ENCODE data around the gene UBALD1.

Gene UBALD1

DNA sequence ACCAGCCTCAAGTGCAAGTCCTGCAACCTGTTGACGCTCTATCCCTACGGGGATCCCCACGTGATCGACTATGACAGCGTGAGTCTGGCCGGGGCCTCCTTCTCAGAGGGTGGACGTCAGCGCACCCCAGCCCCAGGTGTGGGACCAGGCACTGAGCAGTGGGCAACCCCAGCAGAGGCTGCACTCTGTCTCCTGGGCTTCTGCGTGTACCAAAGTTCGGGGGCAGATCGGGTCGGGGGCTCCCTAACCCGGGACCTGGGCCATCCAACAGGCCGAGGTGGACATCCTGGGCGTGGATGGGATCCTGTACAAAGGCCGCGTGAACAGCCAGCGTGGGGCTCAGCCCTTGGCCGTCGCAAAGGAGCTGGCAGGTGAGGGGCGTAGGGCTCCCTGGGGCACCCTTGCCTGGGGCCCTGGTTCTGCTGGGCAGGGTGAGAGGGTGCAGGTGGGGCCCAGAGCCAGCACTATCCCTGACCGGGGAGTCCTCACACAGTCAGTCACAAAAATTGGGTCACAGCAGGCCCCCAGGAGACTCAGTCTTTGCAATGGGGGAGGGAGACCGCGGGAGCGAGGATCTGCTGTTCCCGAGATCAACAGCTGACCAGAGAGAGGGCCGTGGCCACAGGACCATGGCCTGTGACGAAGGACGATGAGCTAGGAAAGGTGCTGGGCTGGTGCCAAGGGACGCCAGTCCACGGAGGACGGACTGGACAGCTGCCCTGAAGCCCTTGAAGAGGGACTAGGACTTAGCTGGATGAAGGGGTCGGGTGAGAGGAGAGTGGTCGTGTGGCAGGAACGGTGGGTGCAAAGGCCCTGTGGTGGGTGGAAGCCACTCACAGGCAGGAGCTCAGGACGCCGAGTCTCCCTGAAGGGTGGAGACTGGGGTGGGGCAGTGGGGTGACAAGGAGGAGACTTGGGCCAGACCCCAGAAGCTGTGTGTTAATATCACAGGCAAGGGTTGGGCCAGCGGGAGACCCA lies 20.0 kb downstream of the UBALD1 start:
- Histone ChIP-seq H3K4me3 (ENCODE audit: low read length) (no peak overlapping the region), H4K20me1 (ENCODE audit: control insufficient read depth, insufficient read depth, low read depth, low read length) (no peaks in the 10 kb centered on the region), H3K9me3 (ENCODE audit: control insufficient read depth, insufficient read depth, low read length) (no peaks in the 10 kb centered on the region), H3K9me2 (replicated peaks; ENCODE audit: control insufficient read depth, low read length) (no peaks in the 10 kb centered on the region), H3K27me3 (ENCODE audit: control insufficient read depth, low read length) (peaks cover 2% of the 10 kb centered on the region; the same call in 1 of the 2 replicates), H3K4me2 (ENCODE audit: low read length) (no peak overlapping the region), H3F3A (ENCODE audit: control insufficient read depth, insufficient read depth) (no peaks in the 10 kb centered on the region), H3K4me1 (ENCODE audit: control insufficient read depth, low read length) (no peaks in the 10 kb centered on the region), H3K79me2 (ENCODE audit: control insufficient read depth, low read length) (no peaks in the 10 kb centered on the region), H3K27ac (ENCODE audit: low read depth, low read length) (no peak overlapping the region), H3K36me3 (ENCODE audit: control insufficient read depth, low read length) (no peaks in the 10 kb centered on the region)
- TF ChIP-seq, protein P1, sequence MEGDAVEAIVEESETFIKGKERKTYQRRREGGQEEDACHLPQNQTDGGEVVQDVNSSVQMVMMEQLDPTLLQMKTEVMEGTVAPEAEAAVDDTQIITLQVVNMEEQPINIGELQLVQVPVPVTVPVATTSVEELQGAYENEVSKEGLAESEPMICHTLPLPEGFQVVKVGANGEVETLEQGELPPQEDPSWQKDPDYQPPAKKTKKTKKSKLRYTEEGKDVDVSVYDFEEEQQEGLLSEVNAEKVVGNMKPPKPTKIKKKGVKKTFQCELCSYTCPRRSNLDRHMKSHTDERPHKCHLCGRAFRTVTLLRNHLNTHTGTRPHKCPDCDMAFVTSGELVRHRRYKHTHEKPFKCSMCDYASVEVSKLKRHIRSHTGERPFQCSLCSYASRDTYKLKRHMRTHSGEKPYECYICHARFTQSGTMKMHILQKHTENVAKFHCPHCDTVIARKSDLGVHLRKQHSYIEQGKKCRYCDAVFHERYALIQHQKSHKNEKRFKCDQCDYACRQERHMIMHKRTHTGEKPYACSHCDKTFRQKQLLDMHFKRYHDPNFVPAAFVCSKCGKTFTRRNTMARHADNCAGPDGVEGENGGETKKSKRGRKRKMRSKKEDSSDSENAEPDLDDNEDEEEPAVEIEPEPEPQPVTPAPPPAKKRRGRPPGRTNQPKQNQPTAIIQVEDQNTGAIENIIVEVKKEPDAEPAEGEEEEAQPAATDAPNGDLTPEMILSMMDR (IDR thresholded peaks at IDR 0.05; ENCODE audit: low read depth, low read length, poor library complexity, severe bottlenecking), result no peak
- no peak for TF ChIP-seq EZH2phosphoT487 (IDR thresholded peaks at IDR 0.05; ENCODE audit: borderline replicate concordance, low read length)

DNA sequence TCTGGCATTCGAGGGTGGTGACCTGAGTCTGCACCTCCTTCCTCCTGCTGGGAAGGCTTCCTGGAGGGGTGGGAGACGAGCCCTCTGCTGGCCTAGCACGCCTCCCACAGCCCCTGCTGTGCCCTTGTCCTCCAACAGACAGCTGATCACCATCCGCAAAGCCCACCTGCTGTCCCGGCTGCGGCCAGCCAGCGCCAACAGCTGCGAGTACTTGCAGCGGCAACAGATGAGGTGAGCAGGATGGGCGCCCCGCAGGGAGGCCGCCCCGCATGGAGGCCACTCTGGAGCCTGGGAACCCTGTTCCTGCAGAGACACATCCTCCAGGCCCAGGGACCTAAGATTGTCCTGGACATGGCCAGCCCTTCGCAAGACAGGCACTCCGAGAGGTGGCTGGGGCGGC lies 21.6 kb downstream of the UBALD1 start:
- Histone ChIP-seq H3K27me3 (ENCODE audit: control insufficient read depth, low read length) (0 out of 2 replicates have a peak, but pooled peaks cover 5% of the 10 kb centered on the region), H3K4me2 (ENCODE audit: low read length) (no peak overlapping the region), H3K9me3 (ENCODE audit: control insufficient read depth, insufficient read depth, low read length) (no peaks in the 10 kb centered on the region), H3F3A (ENCODE audit: control insufficient read depth, insufficient read depth) (no peaks in the 10 kb centered on the region), H3K27ac (ENCODE audit: low read depth, low read length) (no peak overlapping the region), H3K79me2 (ENCODE audit: control insufficient read depth, low read length) (no peaks in the 10 kb centered on the region), H3K4me3 (ENCODE audit: low read length) (no peak overlapping the region), H4K20me1 (ENCODE audit: control insufficient read depth, insufficient read depth, low read depth, low read length) (no peaks in the 10 kb centered on the region), H3K9me2 (replicated peaks; ENCODE audit: control insufficient read depth, low read length) (no peaks in the 10 kb centered on the region), H3K4me1 (ENCODE audit: control insufficient read depth, low read length) (no peaks in the 10 kb centered on the region), H3K36me3 (ENCODE audit: control insufficient read depth, low read length) (no peaks in the 10 kb centered on the region)
- TF ChIP-seq EZH2phosphoT487 (IDR thresholded peaks at IDR 0.05; ENCODE audit: borderline replicate concordance, low read length), result no peak
- TF ChIP-seq, protein P1 (IDR thresholded peaks at IDR 0.05; ENCODE audit: low read depth, low read length, poor library complexity, severe bottlenecking), result no peak

DNA sequence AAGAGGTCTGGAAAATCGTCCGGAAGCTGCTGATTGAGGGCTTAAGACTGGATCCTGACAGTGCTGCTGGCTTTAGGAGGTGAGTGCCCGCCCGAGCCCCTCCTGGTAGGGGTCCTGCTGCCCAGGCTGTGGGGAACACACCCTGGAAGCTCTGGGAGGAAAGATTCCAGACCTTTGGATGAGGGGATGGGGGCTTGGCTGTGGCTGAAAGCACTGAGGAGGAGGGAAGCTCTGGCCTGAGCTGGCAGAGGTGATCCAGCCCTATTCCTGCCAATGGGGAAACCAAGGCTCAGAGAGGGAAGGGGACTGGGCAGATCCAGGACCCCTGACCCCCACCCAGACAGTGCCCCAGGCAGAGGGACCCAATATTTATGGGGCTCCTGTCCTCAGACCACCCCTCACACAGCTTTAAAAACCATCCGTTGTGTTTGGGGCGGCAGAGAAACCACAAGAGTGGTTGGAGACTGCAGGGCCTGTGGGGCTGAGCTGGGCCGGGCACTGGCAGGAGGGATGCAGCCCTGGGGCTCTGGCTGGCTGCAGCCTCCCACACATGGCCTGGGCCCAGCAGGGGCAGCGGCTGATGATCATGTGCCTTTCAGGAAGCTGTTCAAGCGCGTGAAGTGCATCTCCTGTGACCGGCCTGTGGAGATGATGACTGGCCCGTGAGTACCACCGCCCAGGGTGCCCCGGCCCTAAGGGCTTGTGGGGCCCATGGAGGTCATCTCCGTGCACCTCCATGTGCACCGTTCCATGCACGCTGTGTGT lies 22.8 kb downstream of the UBALD1 start:
- no peaks in the 10 kb centered on the region for H3K79me2 ChIP-seq (ENCODE audit: control insufficient read depth, low read length)
- H3K4me3 ChIP-seq (ENCODE audit: low read length), result no peak overlapping the region
- H3K4me1 ChIP-seq (ENCODE audit: control insufficient read depth, low read length), result no peaks in the 10 kb centered on the region
- no peak for TF ChIP-seq EZH2phosphoT487 (IDR thresholded peaks at IDR 0.05; ENCODE audit: borderline replicate concordance, low read length)
- TF ChIP-seq, protein P1 (IDR thresholded peaks at IDR 0.05; ENCODE audit: low read depth, low read length, poor library complexity, severe bottlenecking), result no peak
- H3K27ac ChIP-seq (ENCODE audit: low read depth, low read length), result no peak overlapping the region
- no peaks in the 10 kb centered on the region for H3F3A ChIP-seq (ENCODE audit: control insufficient read depth, insufficient read depth)
- no peak overlapping the region for H3K4me2 ChIP-seq (ENCODE audit: low read length)
- no peaks in the 10 kb centered on the region for H4K20me1 ChIP-seq (ENCODE audit: control insufficient read depth, insufficient read depth, low read depth, low read length)
- no peaks in the 10 kb centered on the region for H3K9me2 ChIP-seq (replicated peaks; ENCODE audit: control insufficient read depth, low read length)
- H3K9me3 ChIP-seq (ENCODE audit: control insufficient read depth, insufficient read depth, low read length), result no peaks in the 10 kb centered on the region
- no peaks in the 10 kb centered on the region for H3K36me3 ChIP-seq (ENCODE audit: control insufficient read depth, low read length)
- H3K27me3 ChIP-seq (ENCODE audit: control insufficient read depth, low read length), result peaks cover 7% of the 10 kb centered on the region; the same call in 1 of the 2 replicates
